22Rv1 (cell line): ENCODE measurements around the gene IPO11.

Experiments
- H3K27ac ChIP-seq: fragments of 450-650 bp; 2 replicates; pipeline ENCODE4 v1.5.1; 2017
- CTCF ChIP-seq: fragments of 450-650 bp; IDR thresholded peaks from 2 replicates; pipeline ENCODE4 v1.5.1; 2017; ENCODE audit warnings: mild to moderate bottlenecking
- ZFX ChIP-seq: fragments of 450-650 bp; IDR thresholded peaks from 2 replicates; pipeline ENCODE4 v1.6.1; 2017; ENCODE audit warnings: antibody characterized with exemption, borderline replicate concordance

Gene IPO11

GRCh38 chr5:62413711-62414110, 1.1 kb downstream of the IPO11 start:
- H3K27ac ChIP-seq = peak overlapping the region; percentile 94; the same call in 1 of the 2 replicates
- TF ChIP-seq ZFX = no peak
- TF ChIP-seq CTCF = no peak

- no peak overlapping the region for H3K27ac ChIP-seq
- TF ChIP-seq CTCF (no peak), ZFX (no peak)
These were observed 6.0 kb downstream of the IPO11 start for GRCh38 chr5:62418462-62419076.

- TF ChIP-seq ZFX = no peak
- no peak for TF ChIP-seq CTCF
- H3K27ac ChIP-seq = no peak overlapping the region
These were observed 7.0 kb downstream of the IPO11 start for GRCh38 chr5:62419609-62420008.

GRCh38 chr5:62421414-62421813, 8.9 kb downstream of the IPO11 start:
- no peak overlapping the region for H3K27ac ChIP-seq
- TF ChIP-seq ZFX (no peak), CTCF (no peak)

- H3K27ac ChIP-seq = no peak overlapping the region
- no peak for TF ChIP-seq CTCF
These were observed 12.2 kb downstream of the IPO11 start for GRCh38 chr5:62424763-62425162.

GRCh38 chr5:62431735-62432620, 19.4 kb downstream of the IPO11 start:
- no peak overlapping the region for H3K27ac ChIP-seq
- TF ChIP-seq ZFX = no peak
- no peak for TF ChIP-seq CTCF

- TF ChIP-seq ZFX (no peak), CTCF (no peak)
- H3K27ac ChIP-seq = no peak overlapping the region
These were observed 20.1 kb downstream of the IPO11 start for GRCh38 chr5:62432621-62433064.
